ENCODE measurements around the gene SPATA22.
"Not testable (repeated sequence)": the region's sequence is repeated elsewhere in the genome, so short reads cannot be mapped to it uniquely, and the experiment has no call there.

Gene SPATA22, protein sequence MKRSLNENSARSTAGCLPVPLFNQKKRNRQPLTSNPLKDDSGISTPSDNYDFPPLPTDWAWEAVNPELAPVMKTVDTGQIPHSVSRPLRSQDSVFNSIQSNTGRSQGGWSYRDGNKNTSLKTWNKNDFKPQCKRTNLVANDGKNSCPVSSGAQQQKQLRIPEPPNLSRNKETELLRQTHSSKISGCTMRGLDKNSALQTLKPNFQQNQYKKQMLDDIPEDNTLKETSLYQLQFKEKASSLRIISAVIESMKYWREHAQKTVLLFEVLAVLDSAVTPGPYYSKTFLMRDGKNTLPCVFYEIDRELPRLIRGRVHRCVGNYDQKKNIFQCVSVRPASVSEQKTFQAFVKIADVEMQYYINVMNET

GRCh38 chr17:3471599-3471998 lies at the start of gene SPATA22:
SPATA22 (minus strand) TSS chr17:3471819; CDS start chr17:3469325, 2,494 bp downstream.
- no peak for DNase-seq

DNA sequence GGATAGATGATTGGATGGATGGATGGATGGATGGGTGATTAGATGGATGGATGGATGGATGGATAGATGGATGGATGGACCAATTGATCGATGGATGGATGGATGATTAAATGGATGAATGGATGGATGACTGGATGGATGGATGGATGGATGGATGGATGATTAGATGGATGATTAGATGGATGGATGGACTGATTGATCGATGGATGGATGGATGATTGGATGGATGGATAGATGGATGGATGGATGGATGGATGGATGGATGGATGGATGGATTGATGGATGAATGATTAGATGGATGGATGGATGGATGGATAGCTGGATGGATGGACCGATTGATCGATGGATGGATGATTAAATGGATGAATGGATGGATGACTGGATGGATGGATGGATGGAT lies 47.9 kb upstream of the SPATA22 start:
- DNase-seq = not testable (repeated sequence)

DNA sequence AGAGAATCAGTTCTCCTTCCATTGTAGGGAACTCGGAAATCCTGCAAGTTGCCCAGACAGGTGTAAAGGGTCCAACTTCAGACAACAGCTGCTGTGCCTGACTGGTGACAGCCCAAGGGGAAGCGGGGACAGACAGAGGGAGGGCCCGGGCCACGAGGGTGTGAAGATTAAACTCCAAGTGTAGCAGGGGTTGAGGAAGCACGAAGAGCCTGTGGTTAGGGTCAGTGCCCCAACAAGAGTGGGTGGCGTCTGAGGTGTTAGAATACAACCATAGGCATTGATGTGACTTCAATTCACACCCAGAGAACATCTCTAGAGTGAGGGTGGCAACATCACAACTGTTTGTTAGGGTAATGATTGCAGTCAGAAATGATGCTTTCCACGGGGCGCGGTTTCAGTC lies 43.3 kb upstream of the SPATA22 start:
- no peak for DNase-seq

DNA sequence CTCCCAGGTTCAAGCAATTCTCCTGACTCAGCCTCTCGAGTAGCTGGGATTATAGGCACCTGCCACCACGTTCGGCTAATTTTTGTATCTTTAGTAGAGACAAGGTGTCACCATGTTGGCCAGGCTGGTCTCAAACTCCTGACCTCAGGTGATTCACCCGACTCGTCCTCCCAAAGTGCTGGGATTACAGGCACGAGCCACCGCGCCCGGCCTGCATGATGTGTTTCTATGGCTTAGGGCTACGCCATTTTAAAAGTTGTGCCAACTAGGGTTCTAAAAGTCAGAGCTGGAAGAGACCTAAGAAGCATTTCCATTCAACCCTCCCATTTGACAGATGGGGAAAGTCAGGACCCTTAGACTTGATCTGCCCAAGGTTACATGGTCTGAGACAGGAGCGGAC lies 42.5 kb upstream of the SPATA22 start:
- not testable (repeated sequence) for DNase-seq

- DNase-seq = no peak
Observed at GRCh38 chr17:3513305-3514035, 41.9 kb upstream of the SPATA22 start.

DNA sequence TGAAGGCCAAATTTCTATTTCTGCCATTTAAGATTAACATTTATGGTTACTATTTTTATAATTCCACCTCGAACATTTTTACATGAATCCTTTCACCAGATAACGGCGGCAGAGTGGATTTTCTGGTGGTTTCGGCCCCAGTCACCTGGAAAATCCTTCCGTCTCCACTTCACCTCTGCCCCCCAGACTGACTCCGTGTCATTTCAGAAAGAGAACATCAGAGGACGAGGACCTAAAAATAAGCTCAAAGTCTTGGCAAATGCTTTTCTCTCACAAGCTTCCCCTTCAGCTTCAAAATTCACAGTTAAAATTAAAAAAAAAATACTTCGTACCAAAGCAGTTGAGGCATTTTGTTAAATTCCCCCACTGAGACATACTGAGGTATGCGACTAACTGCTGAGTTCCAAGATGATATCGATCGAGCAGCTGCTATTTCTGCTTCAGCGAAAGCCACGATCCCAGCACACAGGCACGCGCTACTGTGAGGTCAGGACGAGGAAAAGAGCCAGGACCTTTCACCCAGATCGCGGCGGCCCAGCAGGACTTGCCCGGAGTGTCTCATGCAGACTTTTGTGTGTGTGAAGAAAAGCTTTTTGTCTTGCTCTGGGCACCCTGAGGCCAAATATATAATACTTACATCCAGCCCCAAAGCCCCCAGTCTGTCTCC lies 41.0 kb upstream of the SPATA22 start:
- no peak for DNase-seq

DNA sequence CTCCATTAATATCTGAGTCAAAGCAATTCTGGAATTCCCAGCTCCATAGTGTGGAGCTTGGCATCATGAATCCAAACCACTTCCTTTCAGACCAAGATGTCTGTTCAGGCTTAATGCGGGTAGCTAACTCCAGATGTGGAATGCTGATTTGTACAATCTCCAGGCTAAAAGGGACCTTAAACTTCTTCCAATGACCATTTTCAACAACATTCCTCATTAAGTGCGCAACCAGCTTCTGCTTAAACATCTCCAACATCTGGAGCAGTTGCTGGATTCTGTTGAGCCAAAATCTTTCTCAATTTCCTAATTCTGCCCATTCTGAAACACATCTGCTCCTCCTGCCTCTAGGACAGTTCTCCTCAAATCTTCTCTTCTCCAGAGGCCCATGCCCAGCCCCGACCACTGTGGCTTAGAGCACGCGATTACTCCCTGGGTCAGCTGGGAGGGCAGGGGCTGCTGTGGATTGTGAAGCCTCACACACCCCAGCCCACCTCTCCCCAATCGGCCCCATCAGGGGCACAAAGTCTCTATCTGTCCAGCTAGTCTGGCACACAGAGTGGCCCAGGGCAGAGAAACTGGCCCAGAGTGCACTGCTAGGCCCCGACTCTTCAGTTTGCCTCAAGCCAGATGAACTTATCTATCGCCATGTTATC lies 40.4 kb upstream of the SPATA22 start:
- DNase-seq = no peak

DNA sequence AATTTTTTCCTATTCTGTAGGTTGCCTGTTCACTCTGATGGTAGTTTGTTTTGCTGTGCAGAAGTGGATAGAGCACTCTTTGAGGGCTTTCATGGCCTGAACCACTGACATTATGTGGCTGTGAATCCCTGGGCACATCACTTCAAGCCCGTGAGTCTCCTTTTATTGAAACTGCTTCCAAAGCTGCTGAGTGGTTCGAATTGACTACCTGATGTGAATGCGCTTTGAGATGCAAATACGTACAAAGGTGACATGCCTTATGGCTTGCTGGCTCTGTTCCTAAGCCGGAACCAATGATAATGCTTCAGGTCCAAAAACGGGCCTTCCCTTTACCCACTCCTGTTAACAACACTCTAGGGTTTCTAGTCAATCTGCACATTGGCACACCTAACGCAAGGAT lies 38.5 kb upstream of the SPATA22 start:
- DNase-seq = no peak

GRCh38 chr17:3507869-3508268 lies 36.2 kb upstream of the SPATA22 start:
- no peak for DNase-seq

- DNase-seq = no peak
Observed at GRCh38 chr17:3507071-3507470, 35.5 kb upstream of the SPATA22 start.

- DNase-seq = no peak
Observed at GRCh38 chr17:3506054-3506453, 34.4 kb upstream of the SPATA22 start.

DNA sequence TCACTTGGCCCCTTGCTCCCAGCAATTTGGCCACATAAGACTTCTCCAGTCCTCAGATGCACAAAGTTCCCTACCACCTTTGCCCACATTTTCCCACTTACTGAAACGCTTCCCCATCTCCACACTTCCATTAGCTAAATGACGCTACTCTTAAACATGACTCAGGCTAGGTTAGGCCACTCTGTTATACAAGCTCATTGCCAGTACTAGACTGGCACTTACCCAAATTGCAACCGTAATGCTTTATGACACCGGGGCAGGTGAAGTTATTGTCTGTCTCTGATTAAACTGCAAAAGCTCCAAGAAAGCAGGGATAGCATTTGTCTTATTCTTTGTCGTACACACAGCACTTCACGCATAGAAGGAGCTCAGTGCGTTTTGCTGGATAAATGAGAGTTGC lies 33.4 kb upstream of the SPATA22 start:
- DNase-seq = no peak

DNA sequence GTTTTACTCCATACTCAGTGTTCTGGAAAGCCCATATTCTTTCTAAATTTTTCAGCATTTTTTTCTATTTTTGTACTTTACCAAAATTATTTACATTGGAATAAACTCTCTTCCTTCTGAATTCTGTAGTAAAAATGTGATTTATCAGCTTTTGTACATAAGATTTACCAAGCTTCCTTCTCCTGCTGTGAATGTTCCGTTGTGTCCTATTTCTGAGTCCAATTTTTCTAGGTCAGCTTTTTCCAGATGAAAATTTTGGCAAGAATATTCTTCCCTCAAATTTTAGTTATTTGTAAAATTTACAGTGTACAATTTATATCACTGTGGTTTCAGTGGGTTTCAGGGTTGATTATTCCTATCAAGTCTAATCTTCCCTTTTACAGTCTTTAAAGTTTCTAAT lies 31.7 kb upstream of the SPATA22 start:
- no peak for DNase-seq

- DNase-seq = no peak
Observed at GRCh38 chr17:3502466-3502865, 30.8 kb upstream of the SPATA22 start.

GRCh38 chr17:3501344-3501743 lies 29.7 kb upstream of the SPATA22 start:
- DNase-seq = no peak

- no peak for DNase-seq
Observed at GRCh38 chr17:3497101-3497500, 25.5 kb upstream of the SPATA22 start.

DNA sequence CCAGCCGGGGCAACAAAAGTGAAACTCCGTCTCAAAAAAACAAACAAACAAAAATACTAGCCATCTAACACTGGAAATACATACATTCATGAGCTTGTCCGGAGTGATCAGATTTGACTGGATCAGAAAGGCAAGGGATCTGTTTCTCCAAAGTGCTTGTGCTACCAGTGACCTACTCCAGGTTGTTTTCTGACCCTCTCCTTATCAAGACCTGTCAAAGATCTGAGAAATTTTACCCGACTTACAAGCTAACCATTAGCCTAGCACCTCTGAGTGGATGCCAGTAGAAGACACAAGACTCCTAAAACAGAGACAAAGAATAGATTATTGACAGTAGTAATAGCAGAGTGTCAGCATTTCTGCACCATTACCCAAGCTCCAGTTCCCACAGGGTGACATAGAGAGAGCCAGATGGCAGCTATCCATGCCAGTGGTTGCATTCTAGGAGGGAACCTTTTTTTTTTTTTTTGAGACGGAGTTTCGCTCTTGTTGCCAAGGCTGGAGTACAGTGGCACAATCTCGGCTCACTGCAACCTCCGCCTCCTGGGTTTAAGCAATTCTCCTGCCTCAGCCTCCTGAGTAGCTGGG lies 14.0 kb upstream of the SPATA22 start:
- DNase-seq = no peak

- no peak for DNase-seq
Observed at GRCh38 chr17:3482852-3483251, 11.2 kb upstream of the SPATA22 start.

DNA sequence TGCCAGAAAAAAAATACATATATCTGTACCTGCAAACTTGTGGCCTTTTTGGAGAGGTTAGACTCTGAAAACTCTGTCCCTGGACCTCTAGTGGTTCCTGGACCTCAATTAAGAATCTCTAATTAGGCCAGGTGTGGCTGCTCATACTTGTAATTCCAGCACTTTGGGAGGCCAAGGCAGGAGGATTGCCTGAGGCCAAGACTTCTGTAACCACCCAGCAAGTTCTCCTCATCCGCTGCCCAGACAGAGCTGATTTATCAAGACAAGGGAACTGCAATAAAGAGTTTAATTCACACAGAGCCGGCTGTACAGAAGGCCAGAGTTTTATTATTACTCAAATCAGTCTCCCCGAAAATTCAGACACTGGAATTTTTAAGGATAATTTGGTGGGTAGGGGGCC lies 8.4 kb upstream of the SPATA22 start:
- DNase-seq = no peak

DNA sequence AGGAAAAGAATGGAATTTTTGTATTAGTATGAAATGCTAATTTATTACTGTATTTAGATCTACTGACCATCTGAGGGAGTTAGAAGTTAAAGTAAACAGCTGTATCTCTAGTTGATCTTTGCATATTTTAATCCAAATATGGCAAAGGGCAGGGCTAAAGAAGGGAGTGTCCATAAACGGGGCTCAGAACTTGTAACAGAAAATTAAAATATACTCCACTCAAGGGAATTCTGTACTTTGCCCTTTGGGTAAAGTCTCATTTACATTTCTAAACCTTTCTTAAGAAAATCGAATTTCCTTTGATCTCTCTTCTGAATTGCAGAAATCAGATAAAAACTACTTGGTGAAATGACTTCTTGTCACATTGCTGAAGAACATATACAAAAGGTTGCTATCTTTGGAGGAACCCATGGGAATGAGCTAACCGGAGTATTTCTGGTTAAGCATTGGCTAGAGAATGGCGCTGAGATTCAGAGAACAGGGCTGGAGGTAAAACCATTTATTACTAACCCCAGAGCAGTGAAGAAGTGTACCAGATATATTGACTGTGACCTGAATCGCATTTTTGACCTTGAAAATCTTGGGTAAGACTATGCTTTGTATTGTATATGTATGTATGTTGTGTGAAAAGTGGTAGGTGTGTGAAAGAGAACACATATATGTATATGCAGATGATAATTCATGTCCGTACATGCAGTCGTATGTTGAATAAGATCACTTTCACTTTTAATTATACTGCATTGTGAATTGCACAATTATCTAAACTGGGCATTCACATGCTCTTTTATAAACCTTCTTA lies 4.4 kb upstream of the SPATA22 start, which contains the start of gene ASPA:
Gene ASPA, plus strand, starts transcription at position 186 of the 799 bp plus-strand sequence. Its CDS starts 163 bp downstream, at position 349.
- no peak for DNase-seq

- no peak for DNase-seq
Observed at GRCh38 chr17:3475251-3475685, 3.6 kb upstream of the SPATA22 start.

GRCh38 chr17:3474212-3474611 lies 2.6 kb upstream of the SPATA22 start:
- DNase-seq = no peak

All from stimulated activated naive CD4-positive, alpha-beta T cell (primary cell).